Measurements from ENCODE around the gene PEX11G.

The PEX11G gene

DNA sequence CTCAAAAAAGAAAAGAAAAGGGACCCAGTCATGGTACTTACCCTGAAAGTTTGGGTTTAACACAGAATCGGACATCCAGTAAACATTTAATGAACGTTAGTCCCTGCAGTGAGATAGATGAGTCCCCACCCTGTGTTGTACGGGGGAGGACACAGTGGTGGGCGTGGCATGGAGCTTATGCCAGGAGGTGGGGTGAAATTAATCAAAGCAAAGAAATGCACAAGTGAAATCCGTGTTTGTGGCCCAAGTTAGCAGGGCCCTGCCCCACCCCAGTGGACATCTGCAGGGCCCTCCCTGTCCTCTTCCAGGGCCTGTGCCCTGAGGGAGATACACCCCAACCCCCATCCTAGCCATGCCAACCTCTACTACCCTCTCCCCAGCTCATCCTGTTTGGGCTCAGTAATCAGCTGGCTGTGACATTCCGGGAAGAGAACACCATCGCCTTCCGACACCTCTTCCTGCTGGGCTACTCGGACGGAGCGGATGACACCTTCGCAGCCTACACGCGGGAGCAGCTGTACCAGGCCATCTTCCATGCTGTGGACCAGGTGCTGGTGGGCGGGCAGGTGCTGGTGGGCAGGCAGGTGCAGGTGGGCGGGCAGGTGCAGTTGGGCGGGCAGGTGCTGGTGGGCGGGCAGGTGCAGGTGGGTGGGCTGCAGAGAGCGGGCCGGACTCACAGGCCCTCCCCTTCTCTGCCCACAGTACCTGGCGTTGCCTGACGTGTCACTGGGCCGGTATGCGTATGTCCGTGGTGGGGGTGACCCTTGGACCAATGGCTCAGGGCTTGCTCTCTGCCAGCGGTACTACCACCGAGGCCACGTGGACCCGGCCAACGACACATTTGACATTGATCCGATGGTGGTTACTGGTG, 37.5 kb upstream of the PEX11G start:
- DNase-seq (ENCODE audit: low read depth, low spot score) = no peak
- in situ Hi-C loops (cut with HindIII; ENCODE audit: low sequenced_read_pairs) = no loop called here
- no peak overlapping the region for H3K4me3 ChIP-seq (ENCODE audit: low read depth, low read length)
- TF ChIP-seq, protein P1, sequence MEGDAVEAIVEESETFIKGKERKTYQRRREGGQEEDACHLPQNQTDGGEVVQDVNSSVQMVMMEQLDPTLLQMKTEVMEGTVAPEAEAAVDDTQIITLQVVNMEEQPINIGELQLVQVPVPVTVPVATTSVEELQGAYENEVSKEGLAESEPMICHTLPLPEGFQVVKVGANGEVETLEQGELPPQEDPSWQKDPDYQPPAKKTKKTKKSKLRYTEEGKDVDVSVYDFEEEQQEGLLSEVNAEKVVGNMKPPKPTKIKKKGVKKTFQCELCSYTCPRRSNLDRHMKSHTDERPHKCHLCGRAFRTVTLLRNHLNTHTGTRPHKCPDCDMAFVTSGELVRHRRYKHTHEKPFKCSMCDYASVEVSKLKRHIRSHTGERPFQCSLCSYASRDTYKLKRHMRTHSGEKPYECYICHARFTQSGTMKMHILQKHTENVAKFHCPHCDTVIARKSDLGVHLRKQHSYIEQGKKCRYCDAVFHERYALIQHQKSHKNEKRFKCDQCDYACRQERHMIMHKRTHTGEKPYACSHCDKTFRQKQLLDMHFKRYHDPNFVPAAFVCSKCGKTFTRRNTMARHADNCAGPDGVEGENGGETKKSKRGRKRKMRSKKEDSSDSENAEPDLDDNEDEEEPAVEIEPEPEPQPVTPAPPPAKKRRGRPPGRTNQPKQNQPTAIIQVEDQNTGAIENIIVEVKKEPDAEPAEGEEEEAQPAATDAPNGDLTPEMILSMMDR (IDR thresholded peaks at IDR 0.05; ENCODE audit: low read depth, low read length) = no peak

DNA sequence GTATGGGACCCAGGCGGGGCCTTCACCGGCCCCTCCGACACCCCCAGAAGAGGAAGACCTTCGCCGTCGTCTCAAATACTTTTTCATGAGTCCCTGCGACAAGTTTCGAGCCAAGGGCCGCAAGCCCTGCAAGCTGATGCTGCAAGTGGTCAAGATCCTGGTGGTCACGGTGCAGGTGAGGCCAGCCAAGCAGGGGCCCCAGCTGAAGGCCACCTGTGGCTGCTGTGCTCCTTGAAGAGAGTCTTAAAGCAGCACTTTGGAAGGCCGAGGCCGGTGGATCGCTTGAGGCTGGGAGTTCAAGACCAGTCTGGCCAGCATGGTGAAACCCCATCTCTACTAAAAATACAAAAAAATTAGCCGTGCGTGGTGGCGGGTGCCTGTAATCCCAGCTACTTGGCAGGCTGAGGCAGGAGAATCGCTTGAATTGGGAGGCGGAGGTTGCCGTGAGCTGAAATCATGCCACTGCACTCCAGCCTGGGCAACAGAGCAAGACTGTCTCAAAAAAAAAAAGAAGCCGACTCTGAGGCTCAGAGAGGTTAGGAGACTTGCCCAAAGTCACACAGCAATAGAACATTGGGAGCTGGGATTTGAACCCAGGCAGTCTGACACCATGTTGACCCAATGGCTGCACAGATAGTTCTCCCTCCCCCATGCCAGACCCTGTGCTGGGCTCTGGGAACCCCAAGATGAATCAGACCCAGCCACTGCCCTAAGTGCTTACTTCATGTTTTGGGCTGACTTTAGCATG, 36.3 kb upstream of the PEX11G start:
- in situ Hi-C loops (cut with HindIII; ENCODE audit: low sequenced_read_pairs) = no loop called here
- TF ChIP-seq, protein P1 (IDR thresholded peaks at IDR 0.05; ENCODE audit: low read depth, low read length) = no peak
- DNase-seq (ENCODE audit: low read depth, low spot score) = no peak

DNA sequence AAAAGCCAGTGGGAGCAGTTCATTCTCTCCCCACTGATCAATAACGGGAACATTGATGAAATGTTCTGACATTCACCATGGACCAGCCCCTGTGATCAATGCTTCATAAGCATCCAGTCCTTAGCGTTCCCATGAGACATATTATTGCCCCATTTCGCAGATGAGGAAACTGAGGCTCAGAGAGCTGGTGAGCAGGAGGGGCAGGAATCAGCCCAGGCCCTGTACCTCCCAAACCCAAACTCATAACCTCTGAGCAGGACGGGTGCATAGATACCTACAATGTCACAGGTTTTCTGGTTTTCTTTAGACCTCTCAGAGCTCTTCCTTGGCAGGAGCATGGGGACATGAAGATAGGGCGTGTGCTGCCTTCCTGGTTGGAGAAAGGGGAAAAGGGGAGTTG, 35.7 kb upstream of the PEX11G start:
- DNase-seq (ENCODE audit: low read depth, low spot score) = no peak

More for the DNA sequence above, 36.3 kb upstream of the PEX11G start:
- H3K4me3 ChIP-seq (ENCODE audit: low read depth, low read length) = no peak overlapping the region

DNA sequence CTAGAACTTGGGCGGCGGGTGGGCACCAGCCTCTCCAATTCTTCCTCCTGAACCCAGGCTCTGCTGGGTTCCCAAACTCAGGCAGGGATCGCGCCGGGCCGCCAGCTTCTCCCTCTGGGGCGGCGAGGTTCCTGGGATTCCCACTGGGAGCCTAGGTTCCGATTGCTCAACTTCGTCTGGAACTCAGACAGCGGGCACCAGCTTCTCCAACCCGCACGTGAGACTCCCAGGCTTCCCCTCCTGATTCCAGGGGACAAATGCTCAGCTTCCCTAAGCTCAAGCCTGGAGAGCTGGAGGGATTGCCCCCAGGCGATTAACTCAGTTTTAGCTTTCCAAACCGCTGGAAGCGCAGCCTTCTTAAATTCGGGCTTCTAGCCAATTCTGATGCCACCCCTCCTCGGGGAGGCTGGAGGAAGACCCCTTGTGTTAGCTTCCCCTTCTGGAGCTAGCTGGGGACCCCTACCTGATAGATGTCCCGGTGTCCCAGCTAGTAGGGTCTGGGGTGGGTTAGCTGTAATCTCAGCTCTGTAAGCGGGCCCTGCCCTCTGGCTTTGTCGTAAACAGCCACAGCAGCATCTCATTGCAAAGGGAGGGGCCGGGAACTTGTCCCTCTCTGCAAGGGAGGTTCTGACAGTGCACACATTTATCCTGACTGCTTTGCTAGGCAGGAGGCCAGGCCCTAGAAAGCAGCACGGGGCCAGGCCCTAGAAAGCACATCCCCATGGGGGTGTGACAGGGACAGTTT, 34.3 kb upstream of the PEX11G start:
- peak overlapping the region; percentile 79 for H3K4me3 ChIP-seq (ENCODE audit: low read depth, low read length)
- no peak for DNase-seq (ENCODE audit: low read depth, low spot score)
- TF ChIP-seq, protein P1 (IDR thresholded peaks at IDR 0.05; ENCODE audit: low read depth, low read length) = no peak
- in situ Hi-C loops (cut with HindIII; ENCODE audit: low sequenced_read_pairs) = no loop called here

More for the DNA sequence above, 35.7 kb upstream of the PEX11G start:
- in situ Hi-C loops (cut with HindIII; ENCODE audit: low sequenced_read_pairs) = no loop called here
- no peak overlapping the region for H3K4me3 ChIP-seq (ENCODE audit: low read depth, low read length)
- TF ChIP-seq, protein P1 (IDR thresholded peaks at IDR 0.05; ENCODE audit: low read depth, low read length) = no peak

DNA sequence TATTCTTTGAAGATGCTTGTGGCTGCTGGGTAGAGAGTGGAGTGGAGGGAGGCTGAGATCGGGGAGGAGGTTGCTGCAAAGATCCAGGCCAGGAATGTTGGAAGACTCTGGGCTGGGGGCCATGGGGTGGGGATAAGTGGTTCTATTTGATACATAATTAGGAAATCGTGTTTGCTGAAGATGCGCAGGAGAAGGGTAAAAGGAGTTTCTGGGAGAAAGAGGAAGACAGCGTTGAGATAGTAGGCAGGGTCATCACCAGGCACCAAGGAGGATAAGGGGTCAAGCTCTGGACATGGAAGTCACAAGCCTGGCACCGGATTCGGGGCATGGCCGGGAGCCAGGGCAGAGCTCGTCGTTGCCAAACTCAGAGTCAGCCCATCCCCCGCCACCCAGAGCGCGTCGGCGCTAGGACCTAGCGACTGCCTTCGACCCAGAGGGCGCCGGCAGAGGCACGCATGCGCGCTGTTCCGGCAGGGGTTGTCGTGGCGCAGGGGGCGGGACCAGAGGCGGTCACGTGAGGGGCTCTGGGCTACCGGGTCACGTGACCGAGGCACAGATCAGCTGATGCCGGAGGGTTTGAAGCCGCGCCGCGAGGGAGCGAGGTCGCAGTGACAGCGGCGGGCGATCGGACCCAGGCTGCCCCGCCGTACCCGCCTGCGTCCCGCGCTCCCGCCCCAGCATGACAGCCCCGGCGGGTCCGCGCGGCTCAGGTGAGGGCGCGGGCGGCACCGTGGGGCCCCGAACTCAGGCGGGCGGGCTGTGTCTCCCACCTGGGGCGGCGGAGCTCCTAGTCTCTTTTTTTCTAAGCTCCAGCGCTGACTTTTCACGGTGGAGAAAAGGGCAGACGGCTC, 33.5 kb upstream of the PEX11G start, which contains the start of gene MCOLN1:
Gene MCOLN1 (plus strand): TSS at position 553 of the 851 bp plus-strand sequence. CDS start 127 bp downstream, at position 680.
- peak; percentile 96 for DNase-seq (ENCODE audit: low read depth, low spot score)
- peak within 1 kb of the TSS; percentile 79 for H3K4me3 ChIP-seq (ENCODE audit: low read depth, low read length)
- TF ChIP-seq, protein P1 (IDR thresholded peaks at IDR 0.05; ENCODE audit: low read depth, low read length) = no peak
- in situ Hi-C loops (cut with HindIII; ENCODE audit: low sequenced_read_pairs) = no loop called here

Measured in astrocyte of the spinal cord (primary cell).